ENCODE measurements around the gene EPS8.

DNA sequence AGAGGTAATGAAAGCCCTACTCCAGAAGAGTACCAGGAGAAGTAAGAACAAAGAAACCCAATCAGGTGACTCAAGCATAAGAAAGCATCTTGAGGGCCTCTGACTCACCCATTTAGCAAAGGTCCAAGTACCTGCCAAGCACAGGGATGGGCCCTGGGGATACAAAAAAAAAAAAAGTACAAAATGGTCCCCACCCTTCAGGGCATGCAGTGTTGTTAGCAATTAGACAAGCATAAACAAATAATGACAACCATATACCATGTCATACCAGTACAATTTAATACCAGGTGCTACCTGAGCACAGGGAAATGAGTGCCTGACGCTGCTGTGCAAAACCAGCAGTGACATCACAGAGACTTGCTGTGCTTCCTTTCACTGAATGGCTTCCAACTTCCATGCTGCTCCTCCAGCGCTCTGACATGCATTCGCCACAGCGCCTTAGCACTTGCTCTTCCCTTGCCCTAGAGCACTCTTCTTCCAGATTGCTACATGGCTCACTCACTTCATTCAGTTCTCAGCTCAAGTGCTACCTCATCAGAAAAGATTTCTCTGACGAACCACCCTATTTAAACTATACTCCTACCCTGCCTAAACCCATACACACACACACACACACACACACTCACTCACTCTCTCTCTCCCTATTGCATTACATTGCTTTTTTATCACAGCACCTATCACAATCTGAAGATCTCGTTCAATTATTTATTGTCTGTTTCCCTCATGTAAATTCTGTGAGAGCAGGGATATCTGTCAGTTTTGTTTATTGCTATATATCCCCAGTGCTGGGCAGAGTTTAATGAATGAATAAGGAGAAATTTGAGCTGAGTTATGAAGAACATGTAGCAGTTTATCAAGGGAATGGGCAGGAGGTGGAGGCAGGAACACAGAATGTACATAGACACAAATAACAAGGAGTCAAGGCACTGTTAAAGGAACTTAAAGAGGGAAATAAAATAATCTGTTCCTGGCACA, 12.9 kb upstream of the EPS8 start:
- TF ChIP-seq YY1 (IDR thresholded peaks at IDR 0.05; ENCODE audit: insufficient read depth, insufficient read length) (no peak), ZNF274 (IDR thresholded peaks at IDR 0.05; ENCODE audit: low read depth, low read length) (no peak), SUZ12 (IDR thresholded peaks at IDR 0.05; ENCODE audit: extremely low read depth, insufficient read depth, insufficient read length) (no peak)
